Esophagus squamous epithelium (tissue), 5 donors: ENCODE data around the gene AFAP1L2. TPM values are rescaled to one million over a fixed set of nuclear protein-coding genes. Genes with fewer than 3 reads are reported as not detected.

Experiments
- DNase-seq: peaks from one replicate; lab custom pipeline; 2025; lab: John Stamatoyannopoulos, UW
- H3K27ac ChIP-seq, 4 donors: fragments of 200-600 bp; sonication (generic); one replicate each; pipeline ENCODE4 v1.5.1; 2016 to 2019; ENCODE audit warnings: mild to moderate bottlenecking in 1 of 4
- H3K27me3 ChIP-seq, 4 donors: fragments of 200-600 bp; sonication (generic); 1 replicate in 3 of 4; 2 replicates in 1 of 4; pipeline versions ENCODE4 v1.5.1 to v1.6.0; 2017 to 2021; ENCODE audit warnings: antibody characterized with exemption in 1 of 4
- H3K36me3 ChIP-seq, 3 donors: fragments of 200-600 bp; sonication (generic); one replicate each; pipeline ENCODE4 v1.5.1; 2016 to 2019
- H3K4me1 ChIP-seq, 3 donors: fragments of 200-600 bp; sonication (generic); one replicate each; pipeline ENCODE4 v1.5.1; 2017 to 2019
- H3K4me3 ChIP-seq, 4 donors: fragments of 200-600 bp; sonication (generic); 1 replicate in 3 of 4; 2 replicates in 1 of 4; pipeline ENCODE4 v1.5.1; 2016 to 2019; ENCODE audit warnings: mild to moderate bottlenecking in 2 of 4, moderate library complexity in 1 of 4
- H3K9me3 ChIP-seq, 3 donors: fragments of 200-600 bp; sonication (generic); one replicate each; pipeline ENCODE4 v1.5.1; 2016 to 2019
- CTCF ChIP-seq, 6 experiments: fragments of 450-650 bp in 4 of 6; fragments of 200-600 bp in 2 of 6; sonication (generic) in 2 of 6; IDR thresholded peaks; one replicate each; pipeline ENCODE4 v1.5.1; 2016 to 2019; ENCODE audit warnings: antibody characterized with exemption in 6 of 6, mild to moderate bottlenecking in 4 of 6, moderate library complexity in 4 of 6
- POLR2A ChIP-seq, 4 donors: fragments of 450-650 bp; IDR thresholded peaks; one replicate each; pipeline ENCODE4 v1.6.1; 2017; ENCODE audit warnings: antibody characterized with exemption in 4 of 4, mild to moderate bottlenecking in 4 of 4, moderate library complexity in 3 of 4
- WGBS, 2 donors: methylation state at CpG; one replicate each; pipeline ENCODE4 v1.1.5; 2018; 5-methylcytosine and 5-hydroxymethylcytosine counted together
- intact Hi-C: fragments of 100-400 bp; cut with DNase I; formaldehyde crosslinking; loops from one replicate; pipeline ENCODE4 v1.15.0; 2022
- total RNA-seq, 4 donors: library from RNA; depleted of rRNA; stranded (reverse); fragments of >200 nt; gene quantifications; one replicate each; pipeline ENCODE4 v1.1.0, GENCODE V29; 2016
- donor health status: DM: yes; HTN: yes; CAD: no.

Gene AFAP1L2
- total RNA-seq, 4 donors from 2014 or later: 9.8 to 15.5 (median 11.8) TPM

DNA sequence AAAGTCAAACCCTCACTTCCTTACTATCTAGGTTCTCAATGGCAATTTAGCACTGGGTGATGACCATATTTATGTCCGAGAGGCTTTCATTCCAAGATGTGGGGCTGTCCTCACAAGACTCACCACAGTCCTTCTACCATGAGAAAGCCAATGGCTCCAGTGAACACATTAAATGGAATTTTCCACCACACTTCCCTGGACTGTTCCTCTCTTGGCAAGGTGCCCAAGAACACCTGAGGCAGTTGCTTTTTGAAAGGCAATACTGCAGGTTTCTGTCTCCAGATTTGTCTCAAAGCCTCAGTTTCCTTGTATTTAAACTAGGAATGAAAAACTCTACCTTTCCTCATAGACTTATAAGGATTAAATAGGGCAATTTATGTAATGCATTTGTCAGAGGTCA lies 24.2 kb downstream of the AFAP1L2 start:
- Histone ChIP-seq H3K36me3 (no peaks in the 10 kb centered on the region), H3K9me3 (no peaks in the 10 kb centered on the region), H3K4me1 (peaks cover 0 to 25% (median 4%) of the 10 kb centered on the region in 3 donors), H3K27ac (peak overlapping the region in 3 of 4 donors; percentile 11 to 37 (median 36)), H3K27me3 (no peaks in the 10 kb centered on the region), H3K4me3 (no peak overlapping the region)
- WGBS, 2 donors: 60 to 75% methylated on average over 1 of the region's 1 CpG
- no peak for TF ChIP-seq POLR2A (IDR thresholded peaks at IDR 0.05)
- TF ChIP-seq CTCF (IDR thresholded peaks at IDR 0.05): no peak
- intact Hi-C loops: no loop called here
- DNase-seq: no peak

- DNase-seq: no peak
- TF ChIP-seq CTCF (IDR thresholded peaks at IDR 0.05) (no peak), POLR2A (IDR thresholded peaks at IDR 0.05) (no peak)
- Histone ChIP-seq H3K27me3 (no peaks in the 10 kb centered on the region), H3K4me1 (peaks cover 0 to 25% (median 4%) of the 10 kb centered on the region in 3 donors), H3K9me3 (no peaks in the 10 kb centered on the region), H3K27ac (peak overlapping the region in 3 of 4 donors; percentile 11 to 37 (median 36)), H3K4me3 (no peak overlapping the region), H3K36me3 (no peaks in the 10 kb centered on the region)
- intact Hi-C loops: no loop called here
- WGBS, 2 donors: 42 to 72% methylated on average over 3 of the region's 4 CpGs
Measured at GRCh38 chr10:114379631-114380041, 24.7 kb downstream of the AFAP1L2 start.

DNA sequence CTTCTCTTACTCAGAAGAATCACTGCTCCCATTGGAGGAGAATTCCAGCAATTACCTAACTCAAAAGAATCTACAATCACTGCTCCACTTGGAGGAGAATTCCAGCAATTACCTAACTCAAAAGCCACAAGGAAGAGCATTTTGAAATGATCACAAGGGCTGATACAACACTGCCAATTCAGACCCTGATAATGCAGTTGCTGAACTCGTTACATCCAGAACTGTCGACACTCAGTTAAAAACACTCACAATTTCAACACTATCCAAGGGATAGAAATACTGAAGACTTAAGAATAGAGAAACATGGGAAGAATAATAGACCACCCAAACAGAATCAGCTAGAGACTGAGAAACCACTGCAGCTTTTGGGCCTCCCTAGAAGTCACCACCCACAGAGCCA lies 27.8 kb downstream of the AFAP1L2 start:
- Histone ChIP-seq H3K4me1 (peaks cover 0 to 49% (median 4%) of the 10 kb centered on the region in 3 donors), H3K27me3 (no peaks in the 10 kb centered on the region), H3K27ac (no peak overlapping the region), H3K4me3 (no peak overlapping the region), H3K36me3 (no peaks in the 10 kb centered on the region), H3K9me3 (no peaks in the 10 kb centered on the region)
- TF ChIP-seq CTCF (IDR thresholded peaks at IDR 0.05): no peak
- TF ChIP-seq POLR2A (IDR thresholded peaks at IDR 0.05): no peak
- DNase-seq: no peak
- intact Hi-C loops: no loop called here
- 78 to 85% methylated on average over 2 of the region's 2 CpGs for WGBS, 2 donors

DNA sequence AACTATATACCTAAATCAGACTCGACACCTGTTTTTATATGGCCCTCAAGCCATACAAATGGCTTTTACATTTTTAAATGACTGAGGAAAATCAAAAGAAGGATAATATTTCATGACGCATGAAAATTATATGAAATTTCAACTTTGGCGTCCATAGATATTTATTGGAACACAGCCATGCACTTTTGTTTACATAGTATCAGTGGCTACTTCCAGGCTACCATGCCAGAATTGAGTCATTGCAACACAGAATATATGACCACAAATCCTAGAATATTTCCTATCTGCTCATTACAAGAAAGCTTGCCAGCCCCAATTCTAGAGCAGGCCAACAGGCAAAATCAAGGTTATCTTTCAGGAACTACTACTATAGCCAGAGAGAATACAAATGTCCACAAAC lies 29.3 kb downstream of the AFAP1L2 start:
- no peak for DNase-seq

More for the DNA sequence above, 29.3 kb downstream of the AFAP1L2 start:
- no peaks in the 10 kb centered on the region for H3K27me3 ChIP-seq
- peaks cover 0 to 50% (median 4%) of the 10 kb centered on the region in 3 donors for H3K4me1 ChIP-seq
- no peaks in the 10 kb centered on the region for H3K9me3 ChIP-seq
- no peaks in the 10 kb centered on the region for H3K36me3 ChIP-seq
- H3K4me3 ChIP-seq: no peak overlapping the region
- peak overlapping the region in 2 of 4 donors; percentile 38 to 65 for H3K27ac ChIP-seq
- TF ChIP-seq POLR2A (IDR thresholded peaks at IDR 0.05): no peak
- TF ChIP-seq CTCF (IDR thresholded peaks at IDR 0.05): no peak
- WGBS, 2 donors: 69 to 82% methylated on average over 3 of the region's 3 CpGs
- intact Hi-C loops: no loop called here
